Colonic mucosa (tissue), 4 donors: ENCODE data around the gene SLC45A1. TPM values are rescaled to one million over a fixed set of nuclear protein-coding genes. Genes with fewer than 3 reads are reported as not detected.

Source experiments
- DNase-seq: peaks from one replicate; pipeline ENCODE4 v3.0.0-alpha.2; 2020
- H3K27ac ChIP-seq: fragments of 200-600 bp; one replicate; pipeline ENCODE4 v1.8.0; 2021
- H3K27me3 ChIP-seq: fragments of 200-600 bp; one replicate; pipeline ENCODE4 v1.8.0; 2021
- H3K36me3 ChIP-seq: fragments of 200-600 bp; one replicate; pipeline ENCODE4 v1.8.0; 2021
- H3K4me1 ChIP-seq: fragments of 200-600 bp; one replicate; pipeline ENCODE4 v1.8.0; 2021; ENCODE audit warnings: mild to moderate bottlenecking
- H3K4me3 ChIP-seq: fragments of 200-600 bp; one replicate; pipeline ENCODE4 v1.8.0; 2021
- H3K9ac ChIP-seq, 2 donors: one replicate each; pipeline ENCODE4 v1.7.0; 2013; ENCODE audit warnings: control low read depth in 2 of 2, low read depth in 2 of 2, low read length in 2 of 2
- H3K9me3 ChIP-seq: fragments of 200-600 bp; one replicate; pipeline ENCODE4 v1.8.0; 2021
- CTCF ChIP-seq: fragments of 200-600 bp; IDR thresholded peaks from one replicate; pipeline ENCODE4 v1.8.0; 2022; ENCODE audit warnings: antibody characterized with exemption, mild to moderate bottlenecking
- intact Hi-C: fragments of 100-400 bp; cut with DNase I; formaldehyde crosslinking; loops from one replicate; pipeline ENCODE4 v1.14.1; 2022
- total RNA-seq, 2 donors: library from RNA; stranded (reverse); fragmentation: NEBNext Ultra II Directional in 1 of 2; extraction: Animal tissue kit (Norgen Biotek cat#: 25700) in 1 of 2; gene quantifications; one replicate each; pipeline ENCODE4 v1.2.1, GENCODE V29; 2021
- donor health status: healthy.
- donor health status: DM: no; HTN: no; CAD: no.
- donor health status: DM: no; HTN: no; CAD: no.

The SLC45A1 gene
- total RNA-seq, 2 donors from 2014 or later, result 0.27 to 0.42 TPM

DNA sequence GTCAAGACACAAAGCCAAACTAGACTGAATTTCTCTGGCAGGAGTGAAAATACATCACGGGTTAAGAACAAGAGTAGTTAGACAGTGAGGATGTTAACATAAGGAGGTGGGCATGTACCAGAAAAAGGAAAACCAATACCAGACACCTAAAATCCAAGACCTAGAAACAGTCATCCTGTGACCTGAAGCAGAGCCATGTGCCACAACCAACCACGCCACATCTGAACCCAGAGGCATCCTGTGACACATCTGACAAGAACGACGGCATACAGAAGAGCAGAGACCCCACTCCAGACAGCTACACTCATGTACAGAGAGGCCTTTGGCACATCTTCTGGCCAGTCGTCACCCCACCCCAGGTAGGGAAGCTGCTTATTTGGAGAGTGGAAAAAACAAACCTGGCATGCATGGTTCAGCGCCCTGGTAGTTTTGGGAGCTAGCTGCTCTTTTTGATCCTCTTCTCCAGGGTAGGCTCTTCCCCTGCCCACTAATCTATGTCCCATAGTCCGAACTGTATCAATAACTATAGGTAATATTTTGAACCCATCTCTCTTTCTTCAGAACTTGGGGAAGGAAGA is 72.1 kb downstream of the SLC45A1 start:
- Histone ChIP-seq H3K9me3 (no peaks in the 10 kb centered on the region), H3K27ac (no peak overlapping the region), H3K4me3 (no peak overlapping the region), H3K9ac (no peak overlapping the region), H3K27me3 (no peaks in the 10 kb centered on the region), H3K36me3 (no peaks in the 10 kb centered on the region), H3K4me1 (peaks cover 3% of the 10 kb centered on the region)
- no peak for TF ChIP-seq CTCF
- no peak for DNase-seq
- intact Hi-C loops, result no loop called here

DNA sequence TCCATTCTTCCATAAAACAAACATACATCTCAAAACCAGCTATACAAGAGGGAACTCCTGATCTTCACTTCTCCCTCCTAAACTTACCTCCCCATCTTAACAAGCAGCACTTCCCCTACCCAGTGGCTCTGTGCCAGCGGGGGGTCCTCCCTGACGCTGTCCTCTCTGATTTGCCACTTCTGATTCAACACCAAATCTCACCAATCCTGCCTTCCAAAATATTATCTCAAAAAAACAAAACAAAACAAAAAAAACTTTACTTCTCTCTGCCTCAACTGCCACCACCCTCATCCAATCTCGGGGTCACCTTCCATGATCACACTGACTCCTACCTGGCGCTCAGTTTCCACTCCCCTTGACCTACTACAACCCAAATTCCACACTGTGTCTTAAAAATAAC is 72.8 kb downstream of the SLC45A1 start:
- no peak overlapping the region for H3K9ac ChIP-seq
- H3K4me3 ChIP-seq, result no peak overlapping the region
- H3K27ac ChIP-seq, result no peak overlapping the region
- intact Hi-C loops, result no loop called here
- peaks cover 4% of the 10 kb centered on the region for H3K4me1 ChIP-seq
- no peaks in the 10 kb centered on the region for H3K36me3 ChIP-seq
- DNase-seq, result no peak
- H3K9me3 ChIP-seq, result no peaks in the 10 kb centered on the region
- TF ChIP-seq CTCF, result no peak
- H3K27me3 ChIP-seq, result no peaks in the 10 kb centered on the region

DNA sequence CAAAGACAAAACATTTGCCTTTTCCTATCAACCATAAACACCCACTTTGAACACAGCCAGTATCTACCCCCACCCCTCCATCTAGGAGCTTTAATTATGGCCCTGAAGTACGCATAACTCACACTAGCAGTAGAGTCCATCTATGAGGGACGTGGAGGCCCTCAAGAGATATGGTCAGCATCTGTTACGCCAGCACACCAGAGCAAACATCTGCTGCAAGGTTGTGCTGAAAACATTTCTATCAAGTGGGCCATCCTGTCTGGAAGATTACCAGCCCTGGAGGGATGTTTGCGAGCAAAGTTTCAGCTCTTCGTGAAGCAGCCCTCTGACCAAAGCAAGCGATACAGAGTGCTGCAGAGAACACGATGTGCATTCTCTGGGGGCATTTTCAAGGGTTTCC is 74.6 kb downstream of the SLC45A1 start:
- DNase-seq, result no peak
- Histone ChIP-seq H3K36me3 (no peaks in the 10 kb centered on the region), H3K27me3 (no peaks in the 10 kb centered on the region), H3K4me3 (no peak overlapping the region), H3K9me3 (no peaks in the 10 kb centered on the region), H3K27ac (no peak overlapping the region), H3K4me1 (peaks cover 12% of the 10 kb centered on the region), H3K9ac (no peak overlapping the region)
- no peak for TF ChIP-seq CTCF
- intact Hi-C loops, result no loop called here
